Liver (tissue), 3 donors: ENCODE data around the gene RPS3.

Experiments used
- ATF3 ChIP-seq: IDR thresholded peaks from 2 replicates; pipeline ENCODE4 v1.6.1; 2016; ENCODE audit warnings: antibody characterized with exemption
- CTCF ChIP-seq: fragments of 150-350 bp; IDR thresholded peaks from 2 replicates; pipeline ENCODE4 v1.5.1; 2017; ENCODE audit warnings: improper control_type of control experiment, low read depth, low read length; ENCODE audit not compliant: missing input control
- EGR1 ChIP-seq, 2 donors: IDR thresholded peaks; 2 replicates each; pipeline ENCODE4 v1.6.1; 2016 to 2018; ENCODE audit warnings: antibody characterized with exemption in 2 of 2, low read depth in 2 of 2
- FOXA1 ChIP-seq: IDR thresholded peaks from 2 replicates; pipeline ENCODE4 v1.6.1; 2016; ENCODE audit warnings: antibody characterized with exemption
- FOXA2 ChIP-seq: IDR thresholded peaks from 2 replicates; pipeline ENCODE4 v1.6.1; 2016; ENCODE audit warnings: antibody characterized with exemption
- GABPA ChIP-seq, 2 donors: IDR thresholded peaks in 1 of 2; conservative IDR thresholded peaks in 1 of 2; 2 replicates each; pipeline ENCODE4 v1.6.1; 2016; ENCODE audit warnings: antibody characterized with exemption in 2 of 2, mild to moderate bottlenecking in 1 of 2, moderate library complexity in 1 of 2
- JUND ChIP-seq, 2 donors: IDR thresholded peaks; 2 replicates each; pipeline ENCODE4 v1.6.1; 2016; ENCODE audit warnings: antibody characterized with exemption in 2 of 2
- MAX ChIP-seq: IDR thresholded peaks from 2 replicates; pipeline ENCODE4 v1.6.1; 2016; ENCODE audit warnings: antibody characterized with exemption
- RAD21 ChIP-seq, 2 donors: IDR thresholded peaks; 2 replicates each; pipeline ENCODE4 v1.6.1; 2016; ENCODE audit warnings: antibody characterized with exemption in 2 of 2, mild to moderate bottlenecking in 2 of 2
- SP1 ChIP-seq: IDR thresholded peaks from 2 replicates; pipeline ENCODE4 v1.6.1; 2018; ENCODE audit warnings: antibody characterized with exemption, mild to moderate bottlenecking
- TAF1 ChIP-seq: conservative IDR thresholded peaks from 2 replicates; pipeline ENCODE4 v1.6.1; 2016; ENCODE audit warnings: antibody characterized with exemption, mild to moderate bottlenecking
- YY1 ChIP-seq: IDR thresholded peaks from 2 replicates; pipeline ENCODE4 v1.6.1; 2016; ENCODE audit warnings: antibody characterized with exemption, mild to moderate bottlenecking
- ZBTB33 ChIP-seq: IDR thresholded peaks from 2 replicates; pipeline ENCODE4 v1.6.1; 2016; ENCODE audit warnings: antibody characterized with exemption
- donor health status: healthy.
- donor health status: healthy.

- TF ChIP-seq CTCF (no peak), SP1 (peak; percentile 50), ZBTB33 (no peak), JUND (IDR thresholded peaks at IDR 0.05) (peak in 1 of 2 donors; percentile 13), YY1 (no peak), FOXA1 (no peak), FOXA2 (no peak), RAD21 (IDR thresholded peaks at IDR 0.05) (no peak), TAF1 (no peak), ATF3 (no peak), MAX (no peak), GABPA (IDR thresholded peaks at IDR 0.05 in 1 of 2, conservative IDR thresholded peaks at IDR 0.05 in 1 of 2) (no peak), EGR1 (IDR thresholded peaks at IDR 0.05; ENCODE audit: low read depth in 2 of 2) (no peak)
These were observed 29.0 kb downstream of the RPS3 start for GRCh38 chr11:75428281-75428724.
